SKM-1 (cell line): ENCODE measurements around the gene DOCK8.

Experiments
- DNase-seq: peaks from one replicate; lab custom pipeline; 2025; ENCODE audit not compliant: unreplicated experiment; lab: John Stamatoyannopoulos, UW

Gene DOCK8

GRCh38 chr9:304519-305185 is 90.0 kb downstream of the DOCK8 start:
- DNase-seq, result no peak

GRCh38 chr9:306907-307306 is 92.2 kb downstream of the DOCK8 start:
- DNase-seq, result peak; percentile 20

GRCh38 chr9:311841-312240 is 97.2 kb downstream of the DOCK8 start:
- no peak for DNase-seq

- DNase-seq, result no peak
These were observed 98.1 kb downstream of the DOCK8 start for GRCh38 chr9:312596-313320.

- no peak for DNase-seq
These were observed 101.8 kb downstream of the DOCK8 start for GRCh38 chr9:316382-316965.

GRCh38 chr9:318646-319045 is 104.0 kb downstream of the DOCK8 start:
- DNase-seq, result no peak

GRCh38 chr9:324971-325370 is 110.3 kb downstream of the DOCK8 start:
- no peak for DNase-seq

GRCh38 chr9:326667-327066 is 112.0 kb downstream of the DOCK8 start:
- DNase-seq, result no peak

GRCh38 chr9:328453-328852 is 113.8 kb downstream of the DOCK8 start:
- no peak for DNase-seq

- no peak for DNase-seq
These were observed 116.5 kb downstream of the DOCK8 start for GRCh38 chr9:331197-331596.

- DNase-seq, result no peak
These were observed 120.7 kb downstream of the DOCK8 start for GRCh38 chr9:335373-335772.

- no peak for DNase-seq
These were observed 121.4 kb downstream of the DOCK8 start for GRCh38 chr9:336039-336438.

- no peak for DNase-seq
These were observed 123.9 kb downstream of the DOCK8 start for GRCh38 chr9:338602-339001.

GRCh38 chr9:341634-342421 is 127.2 kb downstream of the DOCK8 start:
- no peak for DNase-seq

GRCh38 chr9:343773-344172 is 129.1 kb downstream of the DOCK8 start:
- no peak for DNase-seq

GRCh38 chr9:346111-346571 is 131.5 kb downstream of the DOCK8 start:
- DNase-seq, result no peak

- DNase-seq, result no peak
These were observed 133.1 kb downstream of the DOCK8 start for GRCh38 chr9:347667-348292.

- no peak for DNase-seq
These were observed 135.7 kb downstream of the DOCK8 start for GRCh38 chr9:350384-350783.

- DNase-seq, result no peak
These were observed 137.3 kb downstream of the DOCK8 start for GRCh38 chr9:351916-352315.

- no peak for DNase-seq
These were observed 138.4 kb downstream of the DOCK8 start for GRCh38 chr9:353077-353476.

- no peak for DNase-seq
These were observed 139.8 kb downstream of the DOCK8 start for GRCh38 chr9:354453-354852.
